GM12864 (cell line): ENCODE results near the gene HLCS.

ENCODE experiments used
- DNase-seq: peaks from one replicate; pipeline ENCODE4 v3.0.0-alpha.2; 2011; ENCODE audit warnings: low read depth
- H3K4me3 ChIP-seq: 2 replicates; pipeline ENCODE4 v1.5.1; 2011; ENCODE audit warnings: mild to moderate bottlenecking, low read depth, low read length, control low read depth
- TF ChIP-seq, protein P1 (sequence below): IDR thresholded peaks from 2 replicates; pipeline ENCODE4 v1.5.1; 2011; ENCODE audit warnings: low read depth, mild to moderate bottlenecking, moderate library complexity, low read length, control low read depth, inconsistent platforms; ENCODE audit errors: missing control alignments

HLCS gene

DNA sequence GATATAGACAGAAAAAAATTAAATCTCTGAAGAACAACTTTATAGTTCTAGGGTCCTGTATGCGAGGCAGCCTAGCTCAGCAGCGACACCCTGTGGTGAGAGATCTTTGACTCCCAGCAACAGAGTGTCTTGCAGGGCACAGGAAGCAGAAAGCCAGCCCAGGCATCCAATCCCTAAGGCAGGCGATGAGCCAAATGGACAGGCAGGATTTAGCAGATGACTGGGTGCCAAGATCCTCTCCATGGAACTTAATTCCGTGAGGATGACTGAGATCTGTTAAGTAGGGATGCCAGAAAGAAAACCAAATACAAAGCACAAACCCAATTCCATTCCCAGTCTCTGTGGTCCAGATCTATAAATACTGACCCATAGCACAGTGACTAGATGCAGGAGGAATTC, 38.8 kb downstream of the HLCS start:
- DNase-seq = peak; percentile 24
- TF ChIP-seq, protein P1, sequence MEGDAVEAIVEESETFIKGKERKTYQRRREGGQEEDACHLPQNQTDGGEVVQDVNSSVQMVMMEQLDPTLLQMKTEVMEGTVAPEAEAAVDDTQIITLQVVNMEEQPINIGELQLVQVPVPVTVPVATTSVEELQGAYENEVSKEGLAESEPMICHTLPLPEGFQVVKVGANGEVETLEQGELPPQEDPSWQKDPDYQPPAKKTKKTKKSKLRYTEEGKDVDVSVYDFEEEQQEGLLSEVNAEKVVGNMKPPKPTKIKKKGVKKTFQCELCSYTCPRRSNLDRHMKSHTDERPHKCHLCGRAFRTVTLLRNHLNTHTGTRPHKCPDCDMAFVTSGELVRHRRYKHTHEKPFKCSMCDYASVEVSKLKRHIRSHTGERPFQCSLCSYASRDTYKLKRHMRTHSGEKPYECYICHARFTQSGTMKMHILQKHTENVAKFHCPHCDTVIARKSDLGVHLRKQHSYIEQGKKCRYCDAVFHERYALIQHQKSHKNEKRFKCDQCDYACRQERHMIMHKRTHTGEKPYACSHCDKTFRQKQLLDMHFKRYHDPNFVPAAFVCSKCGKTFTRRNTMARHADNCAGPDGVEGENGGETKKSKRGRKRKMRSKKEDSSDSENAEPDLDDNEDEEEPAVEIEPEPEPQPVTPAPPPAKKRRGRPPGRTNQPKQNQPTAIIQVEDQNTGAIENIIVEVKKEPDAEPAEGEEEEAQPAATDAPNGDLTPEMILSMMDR = peak; percentile 87

DNA sequence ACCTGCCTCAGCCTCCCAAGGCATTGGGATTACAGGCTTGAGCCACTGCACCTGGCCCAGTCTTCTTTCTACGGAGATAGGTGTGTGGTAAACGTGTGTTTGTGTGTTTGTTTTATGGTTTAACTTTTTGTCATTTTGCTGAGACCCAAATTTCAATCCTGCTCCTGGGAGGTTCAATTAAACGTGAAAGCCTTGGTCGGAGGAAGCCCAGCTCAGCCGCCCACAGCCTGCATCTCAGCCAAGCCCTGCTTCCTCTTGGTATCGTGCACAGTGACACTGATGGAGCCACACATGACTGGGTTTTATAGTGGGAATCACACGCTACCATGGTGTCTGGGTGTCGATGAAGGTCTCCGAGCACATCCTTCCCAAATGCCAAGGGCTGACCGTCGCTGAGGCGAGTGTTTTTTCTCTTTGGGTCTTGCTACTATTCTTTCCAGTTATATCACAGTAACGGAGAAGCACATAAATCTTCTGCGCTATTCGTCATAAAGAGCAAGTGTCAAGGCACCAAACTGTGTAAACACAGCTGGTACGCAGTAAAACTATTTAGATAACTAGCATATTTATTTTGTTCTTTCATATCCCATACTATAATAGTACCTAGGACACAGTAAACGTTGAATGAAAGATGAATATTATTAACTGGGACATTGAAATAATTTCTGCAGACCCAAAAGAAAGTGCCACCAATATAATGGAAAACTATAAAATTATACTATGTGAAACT, 39.3 kb downstream of the HLCS start:
- no peak overlapping the region for H3K4me3 ChIP-seq
- no peak for DNase-seq
- TF ChIP-seq, protein P1 = no peak

More for the DNA sequence above, 38.8 kb downstream of the HLCS start:
- no peak overlapping the region for H3K4me3 ChIP-seq

DNA sequence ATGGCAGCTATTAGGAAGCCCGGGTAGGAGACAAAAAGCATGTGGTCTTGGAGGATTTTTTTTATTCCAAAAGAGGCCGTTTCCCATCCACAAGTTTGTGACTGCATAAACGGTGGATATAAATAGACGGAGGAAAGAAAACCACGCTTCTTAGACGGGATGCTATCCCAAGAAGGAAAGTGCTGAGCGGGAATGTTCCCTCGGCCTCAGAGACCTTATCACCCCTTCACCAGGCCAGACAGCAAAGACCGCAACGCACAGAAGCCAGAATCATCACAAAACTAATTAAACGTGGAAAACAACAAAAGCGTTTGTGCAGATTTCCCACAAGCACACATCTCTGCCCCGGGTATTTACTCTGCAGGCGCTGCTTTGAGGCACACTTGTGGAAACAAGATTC, 43.2 kb downstream of the HLCS start:
- TF ChIP-seq, protein P1 = no peak
- H3K4me3 ChIP-seq = no peak overlapping the region
- DNase-seq = no peak

DNA sequence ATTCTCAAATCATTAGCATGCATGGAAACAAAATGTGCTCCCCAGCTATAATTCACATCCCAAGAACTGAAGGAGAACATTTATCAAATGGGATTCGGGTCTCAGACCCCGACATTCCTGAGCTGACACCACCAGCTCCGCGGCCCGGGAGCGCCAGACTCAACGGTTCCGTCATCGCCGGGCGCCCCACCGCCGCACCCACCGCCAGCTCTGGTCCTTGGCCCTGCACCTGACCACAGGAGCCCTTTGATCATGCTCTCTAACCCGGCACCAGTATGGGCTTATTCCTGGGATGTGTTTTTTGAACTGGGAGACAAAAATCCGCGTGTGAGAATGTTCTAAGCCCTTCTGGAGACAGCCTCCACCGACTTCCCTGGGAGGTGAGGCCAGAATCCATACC, 43.6 kb downstream of the HLCS start:
- TF ChIP-seq, protein P1 = no peak
- DNase-seq = no peak
- H3K4me3 ChIP-seq = no peak overlapping the region

DNA sequence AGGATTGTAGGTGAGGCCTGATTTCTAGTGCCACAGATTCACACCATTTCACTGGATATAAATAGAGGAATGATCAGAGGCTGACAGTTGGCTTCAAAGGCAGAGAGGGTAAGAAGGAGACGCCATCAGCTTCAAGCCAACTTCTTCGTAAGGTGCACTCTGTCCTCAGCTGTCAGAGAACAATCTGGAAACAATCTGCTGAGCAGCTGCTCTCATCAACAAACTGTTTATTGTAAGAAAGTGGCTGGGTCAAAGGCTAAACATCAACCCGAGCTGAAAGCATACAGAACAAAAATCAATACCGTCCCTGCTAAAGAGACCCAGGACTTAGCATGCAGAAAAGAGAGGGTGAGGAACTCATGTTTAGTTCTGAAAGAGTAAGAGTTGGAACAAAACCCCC, 48.2 kb downstream of the HLCS start:
- no peak overlapping the region for H3K4me3 ChIP-seq
- TF ChIP-seq, protein P1 = no peak

DNA sequence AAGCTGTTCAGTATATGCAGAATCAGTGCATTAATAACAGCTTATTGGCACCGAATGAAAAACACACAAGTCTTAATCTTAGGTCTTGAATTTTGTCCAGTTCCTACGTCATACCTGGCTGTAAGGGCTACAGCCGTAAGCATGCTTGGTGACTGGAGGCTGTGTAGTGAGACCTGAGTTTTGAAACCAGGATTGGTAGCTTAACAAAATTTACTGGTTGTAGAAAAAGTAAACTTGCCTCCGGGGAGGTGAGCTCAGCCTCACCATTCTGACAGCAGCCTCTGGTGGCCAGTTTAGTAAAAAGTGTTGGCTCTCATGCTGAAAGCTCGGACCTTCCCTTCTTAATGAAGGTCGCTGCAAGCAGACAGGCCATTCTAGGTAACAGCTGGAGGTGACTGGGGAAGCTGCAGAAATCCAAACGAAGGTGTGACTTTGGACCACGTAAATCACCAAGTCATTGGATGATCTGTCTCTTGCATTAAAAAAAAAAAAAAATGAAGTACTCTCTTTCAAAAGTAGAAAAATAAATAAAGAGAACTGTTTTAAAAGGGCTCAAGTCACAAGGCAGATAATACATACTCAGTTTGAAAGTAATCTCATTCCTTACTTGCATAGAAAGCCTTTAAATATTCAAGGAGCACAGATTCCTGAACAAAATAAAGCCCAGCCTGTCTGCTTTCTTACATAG, 48.9 kb downstream of the HLCS start:
- TF ChIP-seq, protein P1 = peak; percentile 57
- H3K4me3 ChIP-seq = no peak overlapping the region
- DNase-seq = no peak

More for the DNA sequence above, 48.2 kb downstream of the HLCS start:
- DNase-seq = no peak

DNA sequence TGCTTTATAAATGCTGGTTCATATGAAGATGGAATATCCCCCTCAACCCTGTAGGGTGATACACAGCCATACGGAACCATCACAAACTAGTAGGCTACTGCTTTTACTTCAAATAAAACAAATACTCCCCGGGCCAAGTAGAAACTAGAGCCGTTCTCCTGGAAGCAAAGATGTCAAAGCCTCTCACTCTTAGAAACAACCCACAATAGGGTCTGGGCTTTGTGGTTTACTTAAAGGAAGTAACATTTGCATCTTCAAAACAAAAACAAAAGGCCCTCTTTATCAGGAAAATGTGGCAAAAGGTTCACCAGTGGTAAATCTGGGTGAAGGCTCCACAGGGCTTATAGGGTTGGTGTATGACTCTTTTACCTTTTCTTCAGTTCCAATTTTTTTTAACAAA, 49.8 kb downstream of the HLCS start:
- TF ChIP-seq, protein P1 = no peak
- H3K4me3 ChIP-seq = no peak overlapping the region
- peak; percentile 5 for DNase-seq
